Fibroblast of skin of left biceps (primary cell): ENCODE data around the gene GALM.
"Not testable (repeated sequence)": the region's sequence is repeated elsewhere in the genome, so short reads cannot be mapped to it uniquely, and the experiment has no call there.

ENCODE experiments used
- DNase-seq, 2 experiments: peaks; one replicate each; pipeline ENCODE4 v3.0.0-alpha.2; 2013; ENCODE audit warnings: low read depth in 2 of 2

GALM gene

GRCh38 chr2:38680868-38681267 lies 15.0 kb downstream of the GALM start:
- not testable (repeated sequence) for DNase-seq

GRCh38 chr2:38682008-38682575 lies 16.2 kb downstream of the GALM start:
- DNase-seq, result no peak

- not testable (repeated sequence) for DNase-seq
Measured at GRCh38 chr2:38682620-38683019, 16.7 kb downstream of the GALM start.

GRCh38 chr2:38683766-38684165 lies 17.9 kb downstream of the GALM start:
- DNase-seq, result no peak

GRCh38 chr2:38685116-38685735 lies 19.3 kb downstream of the GALM start:
- DNase-seq, result no peak

DNA sequence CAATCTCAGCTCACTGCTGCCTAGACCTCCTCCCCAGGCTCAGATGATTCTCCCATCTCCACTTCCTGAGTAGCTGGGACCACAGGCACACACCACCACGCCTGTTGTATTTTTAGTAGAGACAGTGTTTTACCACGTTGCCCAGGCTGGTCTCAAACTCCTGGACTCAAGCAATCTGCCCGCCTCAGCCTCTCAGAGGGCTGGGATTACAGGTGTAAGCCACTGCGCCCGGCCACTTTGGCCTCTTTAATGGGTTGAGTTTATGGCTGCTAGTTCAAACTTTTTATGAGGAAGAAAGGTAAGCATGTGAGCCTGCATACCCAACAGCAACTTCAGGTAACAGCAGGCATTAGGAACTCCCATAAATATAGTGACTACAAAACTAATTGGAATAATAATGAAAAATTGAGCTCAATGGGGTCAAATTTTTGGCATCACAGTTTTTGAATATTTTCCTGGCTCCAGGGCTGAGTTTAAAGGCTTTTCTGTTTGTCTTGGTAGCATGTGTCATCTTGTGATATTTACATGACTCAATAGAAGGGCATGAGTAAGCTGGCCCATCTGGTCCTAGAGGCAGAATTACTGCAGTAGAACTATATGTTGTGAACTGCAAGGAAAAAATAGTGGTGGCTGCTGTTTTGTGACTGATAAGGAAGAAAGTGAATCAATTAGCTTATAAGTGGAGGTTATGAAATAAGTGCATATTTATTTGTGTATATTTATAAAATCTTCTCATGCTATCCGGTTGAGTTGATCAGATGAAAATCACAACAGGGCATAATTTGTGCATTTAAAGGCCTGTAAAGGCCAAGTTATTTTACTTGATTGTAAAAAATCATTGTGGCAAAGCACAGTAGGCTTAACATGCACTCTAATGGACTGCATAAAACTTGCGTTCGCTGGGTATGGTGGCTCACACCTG lies 24.8 kb downstream of the GALM start:
- peak; percentile 73 for DNase-seq

DNA sequence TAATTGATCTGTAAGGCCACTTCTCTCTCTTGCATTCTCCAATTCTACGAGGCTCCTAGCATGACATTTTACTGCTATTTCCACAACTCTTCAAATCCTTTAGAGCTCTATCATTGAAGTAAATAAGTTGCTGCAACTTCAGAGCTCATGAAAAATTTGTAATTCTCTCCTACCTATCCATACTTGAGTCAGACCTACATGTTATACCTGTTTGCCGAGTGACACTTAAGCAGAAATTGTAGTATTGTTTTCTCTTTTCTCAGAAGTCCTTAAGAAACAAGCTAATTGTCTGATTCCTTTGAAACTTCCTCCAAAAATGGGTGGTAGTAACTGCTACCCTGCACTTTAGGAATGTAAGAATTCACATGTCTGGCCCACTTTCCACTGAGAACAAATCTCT lies 26.1 kb downstream of the GALM start:
- DNase-seq, result no peak

DNA sequence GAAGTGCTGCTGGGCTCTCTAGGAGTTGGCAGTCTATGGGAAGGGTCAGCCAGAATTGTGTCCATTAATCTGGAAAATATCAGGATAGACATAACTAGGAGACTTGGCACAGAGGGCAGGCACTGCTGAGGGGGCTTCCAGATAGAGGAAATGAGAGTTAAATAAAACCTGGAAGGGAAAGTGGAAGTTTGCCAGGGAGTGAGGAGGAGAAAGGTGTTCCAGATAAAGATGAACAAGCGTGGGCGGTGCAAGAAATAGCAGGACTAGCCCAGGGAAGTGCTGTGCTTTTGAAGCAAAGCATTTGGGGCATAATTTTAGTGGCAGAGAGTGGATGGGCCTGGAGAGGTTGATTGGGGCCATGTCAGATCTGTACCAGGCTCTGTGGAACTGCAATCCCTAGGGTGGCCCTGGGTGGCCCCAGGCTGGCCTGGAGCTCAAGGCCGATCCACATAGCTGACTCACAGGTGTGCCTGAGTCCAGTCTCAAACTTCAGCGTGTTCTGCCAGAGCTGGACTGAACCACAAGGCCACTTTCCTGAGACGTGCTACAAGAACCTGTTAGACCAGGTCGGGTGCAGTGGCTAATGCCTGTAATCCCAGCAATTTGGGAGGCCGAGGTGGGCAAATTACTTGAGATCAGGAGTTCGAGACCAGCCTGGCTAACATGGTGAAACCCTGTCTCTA lies 26.9 kb downstream of the GALM start:
- no peak for DNase-seq

DNA sequence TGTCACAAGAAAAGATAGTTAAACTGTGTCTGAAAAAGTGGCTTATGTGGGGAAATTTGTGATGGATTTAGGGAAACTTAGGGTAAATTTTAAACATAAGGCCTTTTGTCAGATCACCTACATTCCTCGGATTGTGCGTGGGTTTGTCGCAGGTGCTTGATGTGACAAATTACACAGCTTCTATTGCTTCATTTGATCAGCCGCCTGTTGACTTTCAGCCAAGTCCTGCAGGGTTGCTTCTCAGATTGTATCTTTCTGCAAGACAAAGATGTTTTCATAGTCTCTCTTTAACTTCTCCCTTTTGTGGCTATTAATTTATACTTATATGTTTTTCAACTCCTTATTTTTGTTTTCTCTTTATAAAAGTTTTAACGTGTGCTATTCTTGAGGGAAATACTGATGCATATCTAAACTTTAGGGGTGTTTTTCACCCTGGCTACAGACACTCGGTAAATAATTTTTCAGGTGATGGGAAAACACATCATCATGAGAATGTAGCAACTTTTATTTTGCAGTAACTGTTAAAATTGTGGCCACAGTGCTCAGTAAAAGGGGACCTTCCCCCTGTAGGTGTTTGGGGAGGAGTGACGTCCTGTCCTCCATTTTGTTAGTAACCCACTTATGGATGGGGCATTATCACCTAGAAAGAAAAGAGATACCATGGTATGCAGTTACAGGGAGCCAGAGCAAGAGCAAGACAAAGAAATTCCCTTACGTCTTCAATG lies 31.4 kb downstream of the GALM start:
- DNase-seq, result no peak

DNA sequence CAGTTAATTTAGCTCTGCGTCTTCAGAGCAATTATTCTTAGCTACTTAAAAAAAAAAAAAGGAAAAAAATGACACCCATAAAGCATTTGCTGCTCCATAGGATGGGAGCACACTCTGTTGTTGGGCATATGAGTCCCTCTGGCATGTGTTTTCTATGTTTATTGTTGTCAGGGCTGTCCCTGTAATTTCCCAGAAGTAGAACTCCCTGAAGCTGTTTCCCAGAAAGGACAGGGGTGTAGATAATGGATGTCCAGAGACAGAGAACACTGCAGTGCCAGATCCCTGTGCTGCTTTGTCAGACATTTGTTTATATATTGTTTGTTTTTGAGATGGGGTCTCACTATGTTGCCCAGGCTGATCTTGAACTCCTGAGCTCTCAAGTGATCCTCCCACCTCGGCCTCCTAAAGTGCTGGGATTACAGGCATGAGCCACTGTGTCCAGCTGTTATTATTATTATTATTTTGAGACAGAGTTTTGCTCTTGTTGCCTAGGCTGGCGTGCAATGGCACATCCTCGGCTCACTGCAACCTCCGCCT lies 32.6 kb downstream of the GALM start:
- no peak for DNase-seq

GRCh38 chr2:38700113-38700785 lies 34.3 kb downstream of the GALM start:
- DNase-seq, result no peak

DNA sequence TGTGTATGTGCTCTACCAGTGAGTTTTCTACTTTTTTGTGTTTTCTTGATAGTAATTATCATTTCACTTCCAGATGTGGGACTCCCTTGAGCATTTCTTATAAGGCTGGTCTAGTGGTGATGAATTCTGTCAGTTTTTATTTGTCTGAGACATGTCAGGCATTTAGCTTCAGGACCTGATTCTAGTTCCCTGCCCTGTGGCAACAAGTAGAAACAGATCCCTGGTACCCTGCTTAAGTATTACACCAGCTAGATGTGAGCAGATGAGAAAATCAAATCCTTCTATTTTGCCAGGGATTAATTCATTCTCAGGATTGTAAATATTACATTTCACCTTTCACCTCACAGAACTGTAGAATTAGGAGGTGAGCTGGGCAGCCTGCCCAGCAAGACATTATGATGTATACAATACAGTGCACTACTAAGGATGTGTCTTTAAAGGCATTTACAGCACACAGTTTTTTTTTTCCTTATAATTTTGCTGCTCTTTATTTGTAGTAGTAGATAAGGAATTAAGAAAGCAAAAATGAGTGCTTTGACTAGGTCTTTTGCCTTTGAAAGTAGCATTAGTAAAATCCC lies 35.1 kb downstream of the GALM start:
- DNase-seq, result no peak

GRCh38 chr2:38701542-38701941 lies 35.6 kb downstream of the GALM start:
- no peak for DNase-seq

GRCh38 chr2:38702413-38702812 lies 36.5 kb downstream of the GALM start:
- peak; percentile 82 to 85 for DNase-seq

- not testable (repeated sequence) for DNase-seq
Measured at GRCh38 chr2:38703336-38703735, 37.4 kb downstream of the GALM start.

GRCh38 chr2:38704664-38705063 lies 38.8 kb downstream of the GALM start:
- DNase-seq, result no peak

GRCh38 chr2:38706846-38707345 lies 41.0 kb downstream of the GALM start:
- DNase-seq, result no peak

DNA sequence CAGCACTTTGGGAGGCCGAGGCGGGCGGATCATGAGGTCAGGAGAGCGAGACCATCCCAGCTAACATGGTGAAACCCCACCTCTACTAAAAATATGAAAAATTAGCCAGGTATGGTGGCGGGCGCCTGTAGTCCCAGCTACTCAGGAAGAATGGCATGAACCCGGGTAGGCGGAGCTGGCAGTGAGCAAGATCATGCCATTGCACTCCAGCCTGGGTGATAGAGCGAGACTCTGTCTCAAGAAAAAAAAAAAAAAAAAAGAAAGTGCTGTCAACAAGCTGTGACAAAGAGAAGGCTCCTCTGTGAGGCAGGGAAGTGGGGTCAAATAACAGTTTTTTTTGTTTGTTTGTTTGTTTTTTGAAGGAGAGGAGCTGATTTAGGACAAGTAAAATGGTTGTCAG lies 42.6 kb downstream of the GALM start:
- not testable (repeated sequence) for DNase-seq

- no peak for DNase-seq
Measured at GRCh38 chr2:38708900-38709566, 43.1 kb downstream of the GALM start.
